DND-41 (cell line): Measurements from ENCODE around the gene PRMT3.
"Not testable (repeated sequence)": the region's sequence is repeated elsewhere in the genome, so short reads cannot be mapped to it uniquely, and the experiment has no call there.

Experiments
- ATAC-seq: fragments of 200-7000 bp; cut with Tn5 transposase; 3 replicates; pipeline ENCODE4 v1.9.1; 2021; ENCODE audit warnings: low read depth; ENCODE audit not compliant: insufficient read depth
- DNase-seq: peaks from one replicate; pipeline ENCODE4 v3.0.0-alpha.2; 2020
- H2AFZ ChIP-seq: 2 replicates; pipeline ENCODE4 v1.6.0; 2012; ENCODE audit warnings: low read depth, low read length
- H3K27ac ChIP-seq: 2 replicates; pipeline ENCODE4 v1.5.1; 2012; ENCODE audit warnings: low read length, inconsistent platforms
- H3K27me3 ChIP-seq: fragments of 200-600 bp; sonication (generic); 2 replicates; pipeline ENCODE4 v1.6.0; 2012; ENCODE audit warnings: low read length, mild to moderate bottlenecking, inconsistent platforms; ENCODE audit not compliant: insufficient read depth, poor library complexity
- H3K36me3 ChIP-seq: 2 replicates; pipeline ENCODE4 v1.5.1; 2012; ENCODE audit warnings: low read length, inconsistent platforms; ENCODE audit not compliant: insufficient read depth
- H3K4me1 ChIP-seq: 2 replicates; pipeline ENCODE4 v1.5.1; 2012; ENCODE audit warnings: mild to moderate bottlenecking, low read length; ENCODE audit not compliant: insufficient read depth
- H3K4me2 ChIP-seq: 2 replicates; pipeline ENCODE4 v1.6.0; 2012; ENCODE audit warnings: mild to moderate bottlenecking, moderate library complexity, low read length, inconsistent platforms; ENCODE audit not compliant: insufficient read depth
- H3K4me3 ChIP-seq, 2 experiments: fragments of 200-600 bp in 1 of 2; shearing (Covaris generic) in 1 of 2; 2 replicates each; pipeline ENCODE4 v1.5.1; 2012 to 2016; ENCODE audit warnings: inconsistent platforms in 2 of 2, low read length in 2 of 2, mild to moderate bottlenecking in 2 of 2, low read depth in 1 of 2, moderate library complexity in 1 of 2
- H3K79me2 ChIP-seq: 2 replicates; pipeline ENCODE4 v1.6.0; 2012; ENCODE audit warnings: low read length, inconsistent platforms; ENCODE audit not compliant: insufficient read depth
- H3K9ac ChIP-seq: 2 replicates; pipeline ENCODE4 v1.6.0; 2012; ENCODE audit warnings: low read depth, mild to moderate bottlenecking, inconsistent platforms, low read length, moderate library complexity
- H3K9me3 ChIP-seq: 2 replicates; pipeline ENCODE4 v1.5.1; 2012; ENCODE audit warnings: low read length, moderate library complexity, mild to moderate bottlenecking, inconsistent platforms; ENCODE audit not compliant: insufficient read depth, severe bottlenecking
- H4K20me1 ChIP-seq: 2 replicates; pipeline ENCODE4 v1.6.0; 2012; ENCODE audit warnings: low read length; ENCODE audit not compliant: insufficient read depth
- EZH2 ChIP-seq: IDR thresholded peaks from 3 replicates; pipeline ENCODE4 v1.6.1; 2012; ENCODE audit warnings: borderline replicate concordance, low read depth, mild to moderate bottlenecking, moderate library complexity, low read length, inconsistent platforms; ENCODE audit not compliant: severe bottlenecking
- TF ChIP-seq, protein P1 (sequence below): IDR thresholded peaks from 2 replicates; pipeline ENCODE4 v1.5.1; 2012; ENCODE audit warnings: borderline replicate concordance, low read length, moderate library complexity, mild to moderate bottlenecking; ENCODE audit not compliant: poor library complexity, severe bottlenecking; ENCODE audit errors: extremely low read depth

The PRMT3 gene

GRCh38 chr11:20470348-20470747 lies 82.8 kb downstream of the PRMT3 start:
- Histone ChIP-seq H3K79me2 (no peaks in the 10 kb centered on the region), H3K9ac (no peak overlapping the region), H4K20me1 (peaks cover 3% of the 10 kb centered on the region; the same call in 1 of the 2 replicates), H3K4me1 (no peaks in the 10 kb centered on the region), H3K9me3 (no peaks in the 10 kb centered on the region), H3K27me3 (no peaks in the 10 kb centered on the region), H3K4me2 (no peak overlapping the region), H3K27ac (no peak overlapping the region), H2AFZ (no peak overlapping the region), H3K36me3 (peaks cover 36% of the 10 kb centered on the region), H3K4me3 (no peak overlapping the region)
- TF ChIP-seq, protein P1, sequence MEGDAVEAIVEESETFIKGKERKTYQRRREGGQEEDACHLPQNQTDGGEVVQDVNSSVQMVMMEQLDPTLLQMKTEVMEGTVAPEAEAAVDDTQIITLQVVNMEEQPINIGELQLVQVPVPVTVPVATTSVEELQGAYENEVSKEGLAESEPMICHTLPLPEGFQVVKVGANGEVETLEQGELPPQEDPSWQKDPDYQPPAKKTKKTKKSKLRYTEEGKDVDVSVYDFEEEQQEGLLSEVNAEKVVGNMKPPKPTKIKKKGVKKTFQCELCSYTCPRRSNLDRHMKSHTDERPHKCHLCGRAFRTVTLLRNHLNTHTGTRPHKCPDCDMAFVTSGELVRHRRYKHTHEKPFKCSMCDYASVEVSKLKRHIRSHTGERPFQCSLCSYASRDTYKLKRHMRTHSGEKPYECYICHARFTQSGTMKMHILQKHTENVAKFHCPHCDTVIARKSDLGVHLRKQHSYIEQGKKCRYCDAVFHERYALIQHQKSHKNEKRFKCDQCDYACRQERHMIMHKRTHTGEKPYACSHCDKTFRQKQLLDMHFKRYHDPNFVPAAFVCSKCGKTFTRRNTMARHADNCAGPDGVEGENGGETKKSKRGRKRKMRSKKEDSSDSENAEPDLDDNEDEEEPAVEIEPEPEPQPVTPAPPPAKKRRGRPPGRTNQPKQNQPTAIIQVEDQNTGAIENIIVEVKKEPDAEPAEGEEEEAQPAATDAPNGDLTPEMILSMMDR = no peak
- no peak for TF ChIP-seq EZH2
- DNase-seq = no peak
- no peak for ATAC-seq

- H3K9me3 ChIP-seq, ATAC-seq, H3K4me3 ChIP-seq, H3K27ac ChIP-seq, H4K20me1 ChIP-seq, DNase-seq, H3K79me2 ChIP-seq, H3K27me3 ChIP-seq, H3K4me1 ChIP-seq, H2AFZ ChIP-seq, H3K9ac ChIP-seq, H3K4me2 ChIP-seq: not testable (repeated sequence)
- H3K36me3 ChIP-seq = peaks cover 30% of the 10 kb centered on the region
Observed at GRCh38 chr11:20471929-20472328, 84.4 kb downstream of the PRMT3 start.

GRCh38 chr11:20474176-20474881 lies 86.8 kb downstream of the PRMT3 start:
- H3K4me2 ChIP-seq = no peak overlapping the region
- ATAC-seq (no peak), DNase-seq (no peak)
- no peak overlapping the region for H2AFZ ChIP-seq
- TF ChIP-seq, protein P1 = no peak
- TF ChIP-seq EZH2 = no peak
- H3K79me2 ChIP-seq = no peaks in the 10 kb centered on the region
- H3K36me3 ChIP-seq = peaks cover 27% of the 10 kb centered on the region
- H3K9me3 ChIP-seq = no peaks in the 10 kb centered on the region
- no peak overlapping the region for H3K9ac ChIP-seq
- H3K4me3 ChIP-seq = no peak overlapping the region
- peaks cover 3% of the 10 kb centered on the region; the same call in 1 of the 2 replicates for H4K20me1 ChIP-seq
- H3K27me3 ChIP-seq = no peaks in the 10 kb centered on the region
- no peaks in the 10 kb centered on the region for H3K4me1 ChIP-seq
- H3K27ac ChIP-seq = no peak overlapping the region

DNA sequence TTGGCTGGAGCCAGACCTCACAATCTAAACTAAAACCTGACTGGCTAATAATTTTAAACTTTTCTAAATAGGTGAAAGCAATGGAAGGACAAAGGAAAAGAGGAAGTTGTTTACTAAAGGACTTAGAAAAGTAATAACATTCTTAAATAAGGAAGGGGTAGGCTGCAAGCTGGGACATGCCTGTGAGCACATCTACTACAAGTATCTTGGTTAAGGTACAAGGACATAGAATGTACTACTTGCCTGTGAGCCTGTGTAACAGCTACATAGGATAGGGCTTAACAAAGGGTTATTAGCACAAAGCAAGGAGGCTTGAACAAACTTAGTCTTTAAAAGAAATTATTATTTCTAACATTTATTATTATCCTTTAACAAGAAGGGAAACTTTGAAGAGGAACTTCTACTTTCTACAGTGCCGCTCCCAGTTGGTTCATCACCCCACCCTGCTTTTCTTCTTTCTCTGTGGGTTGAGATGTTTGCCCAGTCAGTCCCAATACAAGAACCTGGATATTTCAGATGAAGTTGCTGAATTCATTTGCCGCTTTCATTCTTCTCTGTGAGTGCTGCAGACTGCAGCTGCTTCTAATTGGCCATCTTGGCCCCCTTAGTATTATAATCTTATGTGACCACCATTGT lies 87.5 kb downstream of the PRMT3 start:
- no peak for TF ChIP-seq EZH2
- TF ChIP-seq, protein P1 = no peak
- peaks cover 3% of the 10 kb centered on the region; the same call in 1 of the 2 replicates for H4K20me1 ChIP-seq
- H3K27ac ChIP-seq = no peak overlapping the region
- H3K79me2 ChIP-seq = no peaks in the 10 kb centered on the region
- H3K36me3 ChIP-seq = peaks cover 24% of the 10 kb centered on the region
- H2AFZ ChIP-seq = no peak overlapping the region
- ATAC-seq (no peak), DNase-seq (no peak)
- H3K4me3 ChIP-seq = no peak overlapping the region
- no peaks in the 10 kb centered on the region for H3K27me3 ChIP-seq
- no peak overlapping the region for H3K9ac ChIP-seq
- H3K9me3 ChIP-seq = no peaks in the 10 kb centered on the region
- no peak overlapping the region for H3K4me2 ChIP-seq
- no peaks in the 10 kb centered on the region for H3K4me1 ChIP-seq
